Coronary artery (tissue), 2 donors: Measurements from ENCODE around the gene INO80B.
A peak's percentile ranks its signal among the peaks of the same experiment; 100 is the strongest.

ENCODE experiments used
- DNase-seq: peaks from one replicate; pipeline ENCODE4 v3.0.0-alpha.2; 2017; ENCODE audit warnings: low spot score
- H3K27ac ChIP-seq, 2 donors: fragments of 200-600 bp; sonication (generic); one replicate each; pipeline ENCODE4 v1.5.1; 2016 to 2019
- H3K4me3 ChIP-seq: fragments of 200-600 bp; sonication (generic); 2 replicates; pipeline ENCODE4 v1.5.1; 2016; ENCODE audit warnings: mild to moderate bottlenecking, moderate library complexity
- TF ChIP-seq, protein P1 (sequence below): fragments of 200-600 bp; sonication (generic); IDR thresholded peaks from one replicate; pipeline ENCODE4 v1.5.1; 2019; ENCODE audit warnings: antibody characterized with exemption

Gene INO80B

DNA sequence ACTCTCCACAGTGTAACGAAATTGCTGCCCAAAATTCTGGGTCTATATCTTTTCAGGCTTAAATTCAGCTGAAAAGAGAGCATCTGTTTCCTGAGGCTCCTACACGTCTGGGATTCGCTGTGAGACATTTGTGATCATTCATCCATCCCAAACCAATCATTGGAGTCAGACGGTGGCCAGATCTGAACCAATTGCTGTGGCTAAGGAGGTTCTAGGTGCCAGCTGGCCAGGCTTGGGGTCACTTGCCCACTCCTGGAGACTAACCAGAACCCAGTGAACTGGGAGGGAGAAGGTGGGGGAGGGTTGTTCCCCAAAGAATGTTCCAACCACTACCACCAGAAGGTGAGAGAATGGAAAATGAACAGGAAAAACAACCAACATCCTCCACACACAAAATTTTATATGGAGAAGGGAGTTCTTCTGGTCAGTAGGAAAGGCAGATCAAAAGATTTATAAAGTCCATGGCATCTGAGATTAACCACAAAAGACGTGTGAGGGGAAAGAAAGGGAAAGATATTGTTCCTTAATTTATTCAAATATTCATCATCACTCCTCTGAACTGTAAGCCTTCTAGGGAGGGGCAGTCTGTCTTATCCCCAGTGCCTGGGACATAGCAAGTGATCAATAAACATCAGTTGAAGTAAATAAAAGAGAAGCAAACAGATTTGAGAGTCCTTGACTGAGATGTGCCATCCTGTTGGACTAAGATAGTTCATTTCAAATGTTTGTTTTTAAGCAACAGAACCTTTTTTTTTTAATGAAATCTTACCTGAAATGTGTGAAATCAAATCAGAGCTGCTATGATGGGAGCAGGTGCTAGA is 10.2 kb upstream of the INO80B start:
- Histone ChIP-seq H3K4me3 (no peak overlapping the region), H3K27ac (no peak overlapping the region)
- TF ChIP-seq, protein P1, sequence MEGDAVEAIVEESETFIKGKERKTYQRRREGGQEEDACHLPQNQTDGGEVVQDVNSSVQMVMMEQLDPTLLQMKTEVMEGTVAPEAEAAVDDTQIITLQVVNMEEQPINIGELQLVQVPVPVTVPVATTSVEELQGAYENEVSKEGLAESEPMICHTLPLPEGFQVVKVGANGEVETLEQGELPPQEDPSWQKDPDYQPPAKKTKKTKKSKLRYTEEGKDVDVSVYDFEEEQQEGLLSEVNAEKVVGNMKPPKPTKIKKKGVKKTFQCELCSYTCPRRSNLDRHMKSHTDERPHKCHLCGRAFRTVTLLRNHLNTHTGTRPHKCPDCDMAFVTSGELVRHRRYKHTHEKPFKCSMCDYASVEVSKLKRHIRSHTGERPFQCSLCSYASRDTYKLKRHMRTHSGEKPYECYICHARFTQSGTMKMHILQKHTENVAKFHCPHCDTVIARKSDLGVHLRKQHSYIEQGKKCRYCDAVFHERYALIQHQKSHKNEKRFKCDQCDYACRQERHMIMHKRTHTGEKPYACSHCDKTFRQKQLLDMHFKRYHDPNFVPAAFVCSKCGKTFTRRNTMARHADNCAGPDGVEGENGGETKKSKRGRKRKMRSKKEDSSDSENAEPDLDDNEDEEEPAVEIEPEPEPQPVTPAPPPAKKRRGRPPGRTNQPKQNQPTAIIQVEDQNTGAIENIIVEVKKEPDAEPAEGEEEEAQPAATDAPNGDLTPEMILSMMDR, result no peak
- no peak for DNase-seq

DNA sequence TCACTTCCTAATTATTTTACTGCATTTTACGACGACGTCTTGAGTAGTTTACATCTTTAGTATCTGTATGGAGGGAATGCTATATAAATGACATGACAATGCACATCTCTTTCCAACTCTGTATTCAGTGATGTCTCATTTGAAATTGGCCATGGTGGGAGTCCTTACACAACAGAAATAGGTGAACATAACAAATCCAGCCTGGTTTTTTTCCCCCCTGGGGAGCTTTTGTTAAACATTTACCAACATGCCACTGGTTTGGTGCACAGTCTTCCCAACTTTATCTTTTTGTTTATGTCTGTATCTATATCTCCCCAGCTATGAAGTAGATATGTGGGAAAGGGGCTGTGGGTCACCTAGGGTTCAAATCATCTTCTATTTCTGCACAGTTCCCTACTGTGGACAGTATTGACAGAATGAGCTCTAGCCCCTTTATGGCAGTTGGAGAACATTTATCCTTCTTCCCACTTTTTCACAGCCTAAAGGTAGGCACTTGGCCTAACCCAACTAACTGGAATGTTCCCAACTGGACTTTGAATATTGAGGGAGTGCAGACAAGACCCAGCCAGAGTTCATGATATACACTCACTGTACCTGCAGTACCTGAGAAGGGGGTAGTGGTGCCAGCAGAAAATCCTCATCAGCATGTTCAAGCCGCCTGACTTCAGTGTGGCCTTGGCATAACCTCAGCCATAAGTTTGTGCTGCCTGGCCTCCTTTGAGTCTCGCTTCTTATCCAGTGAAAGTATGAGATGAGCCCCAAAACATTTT is 7.5 kb upstream of the INO80B start:
- TF ChIP-seq, protein P1, result no peak
- no peak overlapping the region for H3K27ac ChIP-seq
- no peak for DNase-seq
- no peak overlapping the region for H3K4me3 ChIP-seq

DNA sequence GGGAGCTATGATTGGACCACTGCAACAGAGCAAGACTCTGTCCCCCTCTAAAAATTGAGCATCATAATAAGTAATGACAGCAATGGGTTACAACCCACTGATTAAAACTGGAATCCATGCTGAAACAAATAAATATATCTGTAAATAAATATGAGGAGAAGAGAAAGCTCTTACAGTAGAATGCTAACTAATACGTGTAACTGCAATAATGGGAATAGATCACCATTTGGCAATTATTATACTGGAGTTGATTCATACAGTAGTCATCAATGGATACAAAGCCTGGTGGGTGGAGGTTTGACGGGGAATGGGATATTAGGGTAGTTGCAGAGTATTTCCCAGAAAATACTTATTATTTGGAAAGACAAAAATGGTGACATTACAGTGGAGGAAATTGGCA is 6.1 kb upstream of the INO80B start:
- H3K27ac ChIP-seq, result no peak overlapping the region
- no peak for DNase-seq
- no peak overlapping the region for H3K4me3 ChIP-seq
- TF ChIP-seq, protein P1, result no peak

DNA sequence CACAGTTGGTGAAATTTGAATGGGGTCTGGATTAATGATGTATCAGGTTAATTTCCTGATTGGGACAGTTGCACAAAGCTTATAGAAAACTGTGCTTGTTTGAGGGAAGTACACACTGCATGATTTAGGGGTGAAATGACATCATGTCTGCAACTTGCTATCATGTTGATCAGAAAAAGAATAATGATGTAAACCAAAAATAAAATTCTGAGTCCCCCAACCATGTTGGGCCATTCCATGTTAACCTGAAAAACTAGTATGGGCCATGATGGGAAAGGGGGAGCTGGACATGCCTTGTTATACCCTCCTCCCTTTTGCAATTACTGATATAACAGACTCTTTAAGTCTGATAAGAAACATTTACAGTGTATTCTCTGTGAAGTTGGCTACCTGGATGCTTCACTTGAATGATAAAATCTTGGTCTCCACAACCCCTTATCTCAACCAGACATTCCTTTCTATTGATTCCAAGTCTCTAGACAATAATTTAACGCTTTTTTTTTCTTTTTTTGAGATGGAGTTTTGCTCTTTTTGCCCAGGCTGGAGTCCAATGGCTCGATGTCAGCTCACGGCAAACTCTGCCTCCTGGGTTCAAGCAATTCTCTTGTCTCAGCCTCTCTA is 4.2 kb upstream of the INO80B start:
- DNase-seq, result no peak
- TF ChIP-seq, protein P1, result no peak
- Histone ChIP-seq H3K27ac (no peak overlapping the region), H3K4me3 (no peak overlapping the region)

DNA sequence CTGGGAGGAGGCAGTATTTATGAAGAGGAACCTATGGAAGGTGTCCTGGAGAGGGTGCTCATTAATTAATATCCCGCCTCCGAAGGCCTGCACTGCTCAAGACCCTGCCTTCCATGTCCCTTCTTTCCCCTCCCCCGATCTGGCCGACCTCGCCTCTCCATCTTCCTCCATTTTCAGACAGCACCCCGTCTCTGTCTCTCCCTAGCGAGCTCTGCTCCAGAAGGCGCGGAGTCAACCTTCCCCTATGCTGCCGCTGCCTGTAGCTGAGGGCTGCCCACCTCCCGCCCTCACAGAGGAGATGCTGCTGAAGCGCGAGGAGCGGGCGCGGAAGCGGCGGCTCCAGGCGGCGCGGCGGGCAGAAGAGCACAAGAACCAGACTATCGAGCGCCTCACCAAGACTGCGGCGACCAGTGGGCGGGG is 2.3 kb downstream of the INO80B start:
- no peak for DNase-seq
- Histone ChIP-seq H3K27ac (peak overlapping the region; percentile 96 to 97), H3K4me3 (peak overlapping the region; percentile 82)
- TF ChIP-seq, protein P1, result no peak

DNA sequence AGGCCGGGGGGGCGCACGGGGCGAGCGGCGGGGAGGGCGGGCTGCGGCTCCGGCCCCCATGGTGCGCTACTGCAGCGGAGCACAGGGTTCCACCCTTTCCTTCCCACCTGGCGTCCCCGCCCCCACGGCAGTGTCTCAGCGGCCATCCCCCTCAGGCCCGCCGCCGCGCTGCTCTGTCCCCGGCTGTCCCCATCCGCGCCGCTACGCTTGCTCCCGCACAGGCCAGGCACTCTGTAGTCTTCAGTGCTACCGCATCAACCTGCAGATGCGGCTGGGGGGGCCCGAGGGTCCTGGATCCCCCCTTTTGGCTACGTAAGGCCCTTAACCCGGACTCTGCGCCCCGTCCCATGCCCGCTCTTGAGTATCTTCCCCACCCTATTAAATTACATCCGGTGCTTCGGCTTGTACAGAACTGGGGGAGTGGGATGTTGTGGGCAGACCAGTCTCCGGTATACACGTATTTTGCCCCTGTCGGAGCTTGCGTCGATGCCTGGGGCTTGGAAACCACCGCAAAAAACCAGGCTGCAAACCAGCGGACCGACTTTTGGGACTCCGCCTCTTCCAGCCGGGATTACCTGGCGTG is 2.8 kb downstream of the INO80B start:
- TF ChIP-seq, protein P1, result no peak
- Histone ChIP-seq H3K4me3 (peak overlapping the region; percentile 82), H3K27ac (peak overlapping the region; percentile 96 to 97)
- no peak for DNase-seq
